Sigmoid colon (tissue), 7 donors: Measurements from ENCODE around the gene PRPF40A. TPM values are rescaled to one million over a fixed set of nuclear protein-coding genes. Genes with fewer than 3 reads are reported as not detected.

Experiments used
- DNase-seq: peaks from one replicate; pipeline ENCODE4 v3.0.0-alpha.2; 2019
- H3K27ac ChIP-seq, 4 donors: fragments of 200-600 bp; sonication (generic); one replicate each; pipeline ENCODE4 v1.5.1; 2016 to 2019; ENCODE audit warnings: mild to moderate bottlenecking in 1 of 4
- H3K27me3 ChIP-seq, 3 donors: fragments of 200-600 bp; sonication (generic); one replicate each; pipeline ENCODE4 v1.5.1; 2019; ENCODE audit warnings: mild to moderate bottlenecking in 1 of 3
- H3K36me3 ChIP-seq, 4 donors: fragments of 200-600 bp; sonication (generic); one replicate each; pipeline ENCODE4 v1.5.1; 2016 to 2019
- H3K4me1 ChIP-seq, 4 donors: fragments of 200-600 bp; sonication (generic); one replicate each; pipeline ENCODE4 v1.5.1; 2017 to 2019
- H3K4me3 ChIP-seq, 4 donors: fragments of 200-600 bp; sonication (generic); one replicate each; pipeline ENCODE4 v1.5.1; 2017 to 2019; ENCODE audit warnings: mild to moderate bottlenecking in 2 of 4, moderate library complexity in 1 of 4
- H3K9me3 ChIP-seq, 4 donors: fragments of 200-600 bp in 3 of 4; sonication (generic) in 3 of 4; one replicate each; pipeline versions ENCODE4 v1.5.1 to v1.6.1; 2013 to 2019
- EP300 ChIP-seq, 4 donors: sonication (generic); formaldehyde crosslinking; IDR thresholded peaks; one replicate each; pipeline ENCODE4 v1.6.1; 2017; ENCODE audit warnings: antibody characterized with exemption in 4 of 4
- POLR2A ChIP-seq, 2 donors: fragments of 450-650 bp; IDR thresholded peaks; one replicate each; pipeline ENCODE4 v1.6.1; 2016; ENCODE audit warnings: antibody characterized with exemption in 2 of 2, mild to moderate bottlenecking in 2 of 2, moderate library complexity in 2 of 2
- POLR2AphosphoS5 ChIP-seq, 4 donors: sonication (generic); formaldehyde crosslinking; IDR thresholded peaks; one replicate each; pipeline ENCODE4 v1.6.1; 2017; ENCODE audit warnings: antibody characterized with exemption in 4 of 4
- WGBS, 2 donors: extraction: QIAGEN DNeasy Blood & Tissue Kit; methylation state at CpG; one replicate each; pipeline ENCODE4 v1.1.7; 2013; 5-methylcytosine and 5-hydroxymethylcytosine counted together
- intact Hi-C: fragments of 100-400 bp; cut with DNase I; formaldehyde crosslinking; loops from one replicate; pipeline ENCODE4 v1.15.1; 2023
- polyA plus RNA-seq, 3 donors: library from polyadenylated mRNA; stranded (reverse); fragments of 200-250 nt; gene quantifications; one replicate each; pipeline ENCODE4 v1.2.3, GENCODE V29; 2013
- total RNA-seq, 4 donors: library from RNA; depleted of rRNA; stranded (reverse); fragments of >200 nt; gene quantifications; one replicate each; pipeline ENCODE4 v1.1.0, GENCODE V29; 2016
- TF ChIP-seq, protein P1 (sequence below), 4 experiments: fragments of 450-650 bp in 3 of 4; fragments of 200-600 bp in 1 of 4; IDR thresholded peaks; one replicate each; pipeline ENCODE4 v1.5.1; 2016 to 2019; ENCODE audit warnings: antibody characterized with exemption in 4 of 4, mild to moderate bottlenecking in 3 of 4, moderate library complexity in 2 of 4
- donor health status: healthy with polysubstance abuse.
- donor health status: Bipolar disorder and iron deficiency.
- donor health status: healthy.

The PRPF40A gene
- total and polyA plus RNA-seq, 7 donors = 24.0 to 200 (median 69.2) TPM

DNA sequence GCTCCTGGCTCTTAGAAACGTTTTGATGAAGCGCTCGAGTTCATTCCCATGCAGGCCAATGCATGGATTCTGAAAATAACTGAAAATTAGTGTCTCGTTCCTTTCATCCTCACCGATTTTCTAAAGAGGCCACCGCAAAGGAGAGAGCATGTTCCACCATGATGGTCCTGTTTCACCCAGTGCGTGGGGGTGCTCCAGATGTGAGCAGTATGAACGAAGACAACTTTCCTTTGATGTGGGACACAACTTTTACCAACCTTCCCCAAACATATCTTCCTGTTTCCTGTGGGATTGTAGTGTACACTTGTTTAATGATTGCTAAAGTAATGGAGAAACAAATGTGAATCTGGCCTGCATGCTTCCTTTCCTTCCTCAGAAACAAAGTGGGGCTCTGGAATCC is 114.5 kb downstream of the PRPF40A start:
- DNase-seq = no peak
- no peak overlapping the region for H3K4me3 ChIP-seq
- H3K27ac ChIP-seq = no peak overlapping the region
- H3K9me3 ChIP-seq = no peaks in the 10 kb centered on the region
- intact Hi-C loops = no loop called here
- 82 to 92% methylated on average over 8 of the region's 8 CpGs for WGBS, 2 donors
- H3K27me3 ChIP-seq = no peaks in the 10 kb centered on the region
- H3K4me1 ChIP-seq = no peaks in the 10 kb centered on the region
- TF ChIP-seq EP300 (IDR thresholded peaks at IDR 0.05) = no peak
- no peak for TF ChIP-seq POLR2A (IDR thresholded peaks at IDR 0.05)
- no peak for TF ChIP-seq POLR2AphosphoS5 (IDR thresholded peaks at IDR 0.05)
- TF ChIP-seq, protein P1, sequence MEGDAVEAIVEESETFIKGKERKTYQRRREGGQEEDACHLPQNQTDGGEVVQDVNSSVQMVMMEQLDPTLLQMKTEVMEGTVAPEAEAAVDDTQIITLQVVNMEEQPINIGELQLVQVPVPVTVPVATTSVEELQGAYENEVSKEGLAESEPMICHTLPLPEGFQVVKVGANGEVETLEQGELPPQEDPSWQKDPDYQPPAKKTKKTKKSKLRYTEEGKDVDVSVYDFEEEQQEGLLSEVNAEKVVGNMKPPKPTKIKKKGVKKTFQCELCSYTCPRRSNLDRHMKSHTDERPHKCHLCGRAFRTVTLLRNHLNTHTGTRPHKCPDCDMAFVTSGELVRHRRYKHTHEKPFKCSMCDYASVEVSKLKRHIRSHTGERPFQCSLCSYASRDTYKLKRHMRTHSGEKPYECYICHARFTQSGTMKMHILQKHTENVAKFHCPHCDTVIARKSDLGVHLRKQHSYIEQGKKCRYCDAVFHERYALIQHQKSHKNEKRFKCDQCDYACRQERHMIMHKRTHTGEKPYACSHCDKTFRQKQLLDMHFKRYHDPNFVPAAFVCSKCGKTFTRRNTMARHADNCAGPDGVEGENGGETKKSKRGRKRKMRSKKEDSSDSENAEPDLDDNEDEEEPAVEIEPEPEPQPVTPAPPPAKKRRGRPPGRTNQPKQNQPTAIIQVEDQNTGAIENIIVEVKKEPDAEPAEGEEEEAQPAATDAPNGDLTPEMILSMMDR (IDR thresholded peaks at IDR 0.05) = no peak
- H3K36me3 ChIP-seq = peaks cover 0 to 3% (median 0%) of the 10 kb centered on the region in 4 donors

Other genes with a start within 250 kb of the PRPF40A start
- 10 to 100 TPM in 3 of 4 donors, 1 to 10 TPM in 1; 8.3 to 18.2 (median 13.8) TPM for gene ARL6IP6, start 1.2 kb upstream of the PRPF40A start, total RNA-seq
- 10 to 100 TPM in 1 of 3 donors, 1 to 10 TPM in 2; 5.4 to 10.3 (median 6.2) TPM for gene ARL6IP6, start 1.2 kb upstream of the PRPF40A start, polyA plus RNA-seq